DMS153 treated with DMSO at 0.1 percent for 48 hours (cell line): ENCODE measurements around the gene PLOD2.

Experiments
- DNase-seq: peaks from one replicate; lab custom pipeline; 2025; ENCODE audit not compliant: unreplicated experiment; lab: John Stamatoyannopoulos, UW

The PLOD2 gene

GRCh38 chr3:146166415-146166821, 5.4 kb upstream of the PLOD2 start:
- DNase-seq = no peak

GRCh38 chr3:146165877-146166276, 4.9 kb upstream of the PLOD2 start:
- no peak for DNase-seq

- no peak for DNase-seq
Measured at GRCh38 chr3:146164971-146165769, 4.2 kb upstream of the PLOD2 start.

- DNase-seq = no peak
Measured at GRCh38 chr3:146164506-146164905, 3.5 kb upstream of the PLOD2 start.

- DNase-seq = no peak
Measured at GRCh38 chr3:146164071-146164470, 3.1 kb upstream of the PLOD2 start.

GRCh38 chr3:146163584-146163983, 2.6 kb upstream of the PLOD2 start:
- no peak for DNase-seq

GRCh38 chr3:146162561-146162960, 1.6 kb upstream of the PLOD2 start:
- no peak for DNase-seq

GRCh38 chr3:146161663-146162002, 649 bp upstream of the PLOD2 start:
- peak; percentile 30 for DNase-seq

- DNase-seq = peak; percentile 90
Measured at GRCh38 chr3:146160321-146160963, 542 bp downstream of the PLOD2 start.

GRCh38 chr3:146159616-146160320, 1.2 kb downstream of the PLOD2 start:
- DNase-seq = no peak

- DNase-seq = no peak
Measured at GRCh38 chr3:146159037-146159436, 1.9 kb downstream of the PLOD2 start.

- no peak for DNase-seq
Measured at GRCh38 chr3:146157325-146158060, 3.5 kb downstream of the PLOD2 start.

GRCh38 chr3:146156666-146157314, 4.2 kb downstream of the PLOD2 start:
- no peak for DNase-seq

- DNase-seq = no peak
Measured at GRCh38 chr3:146156095-146156494, 4.9 kb downstream of the PLOD2 start.

- DNase-seq = no peak
Measured at GRCh38 chr3:146154995-146155394, 6.0 kb downstream of the PLOD2 start.

- DNase-seq = no peak
Measured at GRCh38 chr3:146154316-146154715, 6.7 kb downstream of the PLOD2 start.

GRCh38 chr3:146153429-146153828, 7.6 kb downstream of the PLOD2 start:
- no peak for DNase-seq

GRCh38 chr3:146152834-146153233, 8.2 kb downstream of the PLOD2 start:
- DNase-seq = no peak

GRCh38 chr3:146148468-146148931, 12.5 kb downstream of the PLOD2 start:
- DNase-seq = no peak

- no peak for DNase-seq
Measured at GRCh38 chr3:146145642-146146041, 15.3 kb downstream of the PLOD2 start.

GRCh38 chr3:146142757-146143156, 18.2 kb downstream of the PLOD2 start:
- DNase-seq = no peak
